ENCODE data around the gene ARRDC1.

ARRDC1 gene

GRCh38 chr9:137579259-137579604 lies 26.3 kb upstream of the ARRDC1 start:
- peaks cover 25% of the 10 kb centered on the region for H3K36me3 Mint-ChIP-seq (ENCODE audit: low read depth)
- peaks cover 21% of the 10 kb centered on the region for H3K4me1 Mint-ChIP-seq (ENCODE audit: low read depth)
- peak overlapping the region; percentile 85 for H3K4me3 Mint-ChIP-seq

DNA sequence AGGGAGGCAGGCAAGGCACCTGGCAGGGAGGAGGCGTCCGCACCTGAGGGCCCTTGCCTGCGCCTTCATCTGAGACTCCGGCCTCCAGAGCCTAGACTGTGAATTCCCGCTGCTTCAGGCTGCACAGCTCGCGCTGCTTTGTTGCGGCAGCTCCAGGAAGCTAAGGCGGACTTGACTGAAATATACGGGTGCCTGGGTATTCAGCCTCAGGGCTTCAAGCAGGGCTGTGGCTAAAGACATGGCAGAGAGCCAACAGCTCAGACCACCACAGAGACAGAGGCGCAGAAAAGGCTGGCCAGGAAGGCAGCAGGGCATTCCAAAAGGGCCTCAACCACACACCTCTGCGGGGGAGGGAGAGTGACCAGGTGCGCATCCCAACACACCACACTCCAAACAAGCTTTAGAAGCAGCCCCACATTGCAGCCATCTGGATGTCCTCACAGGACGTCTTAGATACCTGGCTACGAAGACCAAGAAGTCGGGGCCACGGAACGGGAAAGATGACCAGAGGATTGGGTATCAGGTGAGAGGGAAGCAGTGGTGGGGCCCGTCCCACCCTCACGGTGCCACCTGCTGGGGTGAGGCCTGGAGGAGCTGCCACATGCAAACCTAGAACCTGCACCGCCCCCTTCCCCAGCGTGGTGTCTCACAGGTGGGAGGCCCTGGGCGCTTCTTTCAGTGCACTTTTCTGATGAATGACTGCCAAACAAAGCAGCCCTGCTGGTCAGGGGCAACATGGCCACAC lies 25.1 kb upstream of the ARRDC1 start:
- Mint-ChIP-seq H3K36me3 (ENCODE audit: low read depth) (peaks cover 23% of the 10 kb centered on the region), H3K4me1 (ENCODE audit: low read depth) (peaks cover 20% of the 10 kb centered on the region), H3K9me3 (no peaks in the 10 kb centered on the region), H3K4me3 (no peak overlapping the region), H3K27me3 (ENCODE audit: low read depth) (no peaks in the 10 kb centered on the region), H3K27ac (no peak overlapping the region)
- DNase-seq (ENCODE audit: low spot score) = no peak

More at GRCh38 chr9:137579259-137579604, 26.3 kb upstream of the ARRDC1 start:
- no peaks in the 10 kb centered on the region for H3K9me3 Mint-ChIP-seq
- DNase-seq (ENCODE audit: low spot score) = no peak
- H3K27ac Mint-ChIP-seq = peak overlapping the region; percentile 57
- H3K27me3 Mint-ChIP-seq (ENCODE audit: low read depth) = no peaks in the 10 kb centered on the region

- H3K4me1 Mint-ChIP-seq (ENCODE audit: low read depth) = peaks cover 15% of the 10 kb centered on the region
- no peak overlapping the region for H3K4me3 Mint-ChIP-seq
- no peak overlapping the region for H3K27ac Mint-ChIP-seq
- H3K36me3 Mint-ChIP-seq (ENCODE audit: low read depth) = peaks cover 18% of the 10 kb centered on the region
- no peak for DNase-seq (ENCODE audit: low spot score)
- no peaks in the 10 kb centered on the region for H3K27me3 Mint-ChIP-seq (ENCODE audit: low read depth)
- no peaks in the 10 kb centered on the region for H3K9me3 Mint-ChIP-seq
Observed at GRCh38 chr9:137580954-137581322, 24.5 kb upstream of the ARRDC1 start.

DNA sequence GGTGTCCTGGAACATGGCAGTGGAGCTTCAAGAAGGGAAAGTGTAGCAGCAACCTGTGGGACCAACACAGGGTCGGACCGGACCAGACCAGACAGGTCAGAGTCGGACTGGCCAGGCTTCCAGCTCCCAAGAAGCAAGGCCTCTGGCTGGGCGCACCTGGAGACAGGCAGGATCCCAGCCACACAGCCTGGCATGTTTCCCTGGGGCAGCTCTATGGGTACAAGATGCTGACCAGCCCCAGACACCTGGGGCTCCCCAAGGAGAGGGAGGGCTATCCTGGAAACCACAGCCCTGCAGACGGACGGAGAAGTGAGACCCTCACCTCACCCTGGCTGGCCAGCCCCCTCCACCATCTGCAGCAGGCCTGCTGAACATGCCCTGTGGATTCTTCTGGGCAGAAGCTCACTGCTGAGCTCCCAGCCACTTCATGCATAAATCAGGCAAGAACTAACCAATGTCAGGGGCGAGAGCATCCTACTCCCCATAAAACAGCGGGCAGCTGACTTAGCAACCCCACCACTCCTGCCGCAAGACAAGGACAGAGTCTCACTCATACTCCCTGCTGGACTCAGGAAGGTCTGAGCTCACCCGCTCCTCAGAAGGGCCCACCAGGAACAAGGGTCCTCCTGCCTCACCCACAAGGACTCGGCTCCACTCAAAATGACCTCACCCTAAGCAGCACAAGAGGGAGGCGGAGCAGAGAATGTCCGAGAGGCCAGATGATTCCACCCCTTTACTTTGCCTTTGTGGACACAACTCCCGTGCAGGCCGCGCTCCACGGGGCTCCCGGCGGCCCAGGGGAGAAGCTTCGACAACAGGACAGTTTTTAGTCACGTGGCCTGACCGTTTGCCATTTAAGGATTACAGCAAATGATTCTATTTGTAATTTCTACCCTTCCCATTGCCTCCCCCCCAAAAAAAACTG lies 23.9 kb upstream of the ARRDC1 start:
- Mint-ChIP-seq H3K4me3 (no peak overlapping the region), H3K4me1 (ENCODE audit: low read depth) (peaks cover 9% of the 10 kb centered on the region), H3K27me3 (ENCODE audit: low read depth) (no peaks in the 10 kb centered on the region), H3K27ac (no peak overlapping the region), H3K9me3 (no peaks in the 10 kb centered on the region), H3K36me3 (ENCODE audit: low read depth) (peaks cover 20% of the 10 kb centered on the region)
- no peak for DNase-seq (ENCODE audit: low spot score)

DNA sequence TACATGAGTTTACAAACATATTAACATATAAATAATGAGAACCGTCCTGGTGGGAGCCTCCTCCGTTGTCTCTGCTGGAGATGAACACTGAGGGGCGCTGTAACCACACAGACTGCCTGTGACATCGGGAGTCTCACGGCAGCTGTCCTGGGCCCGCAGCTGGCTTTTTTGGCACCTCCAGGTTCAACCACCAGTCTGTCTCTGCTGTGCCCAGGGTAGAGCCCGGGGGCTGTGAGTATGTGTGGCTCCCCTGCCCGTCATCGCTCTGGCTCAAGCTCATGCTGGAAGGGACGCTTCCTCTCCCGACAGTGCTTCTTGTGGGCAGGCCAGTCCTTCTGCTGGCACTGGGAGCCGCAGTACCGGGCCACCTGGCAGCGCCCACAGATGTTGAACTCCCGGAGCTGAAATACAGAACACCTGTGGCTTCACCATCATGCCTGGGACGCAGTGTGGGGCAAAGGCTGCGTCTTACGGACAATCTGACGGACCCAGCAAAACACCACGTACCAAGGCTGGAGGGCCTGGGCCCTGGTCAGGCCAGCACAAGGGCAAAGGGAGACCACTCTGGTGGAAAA lies 23.1 kb upstream of the ARRDC1 start:
- DNase-seq (ENCODE audit: low spot score) = no peak
- Mint-ChIP-seq H3K4me3 (no peak overlapping the region), H3K27me3 (ENCODE audit: low read depth) (no peaks in the 10 kb centered on the region), H3K4me1 (ENCODE audit: low read depth) (peaks cover 5% of the 10 kb centered on the region), H3K9me3 (no peaks in the 10 kb centered on the region), H3K36me3 (ENCODE audit: low read depth) (peaks cover 21% of the 10 kb centered on the region), H3K27ac (no peak overlapping the region)

DNA sequence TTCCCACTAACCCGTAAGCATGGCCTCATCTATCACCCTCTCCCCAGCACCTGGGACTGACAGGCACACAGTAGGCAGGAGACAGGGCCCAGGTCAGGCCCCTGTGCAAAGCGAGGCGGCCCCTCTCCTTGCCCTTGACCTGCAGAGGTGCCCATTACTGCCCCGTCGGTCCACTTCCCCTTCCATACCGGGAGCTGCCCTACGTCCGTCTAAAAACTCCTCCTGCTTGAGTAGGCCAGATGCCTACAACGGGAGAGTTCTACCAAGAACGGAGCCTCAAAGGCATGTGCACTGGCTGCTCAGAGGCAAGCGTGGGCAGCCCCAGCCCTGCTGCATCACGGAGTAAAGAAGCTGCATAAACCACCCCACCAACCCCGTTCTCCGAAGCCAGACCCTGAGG lies 22.1 kb upstream of the ARRDC1 start:
- peaks cover 5% of the 10 kb centered on the region for H3K4me1 Mint-ChIP-seq (ENCODE audit: low read depth)
- no peaks in the 10 kb centered on the region for H3K27me3 Mint-ChIP-seq (ENCODE audit: low read depth)
- DNase-seq (ENCODE audit: low spot score) = no peak
- H3K27ac Mint-ChIP-seq = no peak overlapping the region
- H3K9me3 Mint-ChIP-seq = no peaks in the 10 kb centered on the region
- no peak overlapping the region for H3K4me3 Mint-ChIP-seq
- H3K36me3 Mint-ChIP-seq (ENCODE audit: low read depth) = peaks cover 26% of the 10 kb centered on the region

DNA sequence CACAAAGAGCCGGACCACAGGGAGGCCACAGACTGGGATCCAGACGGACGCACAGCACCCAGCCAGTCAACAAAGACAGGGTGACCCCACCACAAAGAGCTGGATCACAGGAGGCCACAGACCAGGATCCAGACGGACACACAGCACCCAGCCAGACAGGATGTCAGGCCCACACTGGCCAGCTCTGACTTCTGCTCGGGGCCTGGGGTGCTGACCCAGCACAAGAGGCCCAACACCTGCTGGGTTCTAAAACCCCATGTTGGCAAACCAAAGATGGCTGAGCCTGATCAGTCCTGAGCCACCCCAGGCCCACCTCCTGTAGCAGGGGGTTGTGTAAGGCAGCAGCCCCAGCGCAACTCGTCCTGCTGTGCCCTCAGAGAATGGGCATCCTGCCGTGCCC lies 21.5 kb upstream of the ARRDC1 start:
- no peaks in the 10 kb centered on the region for H3K9me3 Mint-ChIP-seq
- H3K4me3 Mint-ChIP-seq = no peak overlapping the region
- no peak overlapping the region for H3K27ac Mint-ChIP-seq
- DNase-seq (ENCODE audit: low spot score) = no peak
- H3K36me3 Mint-ChIP-seq (ENCODE audit: low read depth) = peaks cover 26% of the 10 kb centered on the region
- no peaks in the 10 kb centered on the region for H3K27me3 Mint-ChIP-seq (ENCODE audit: low read depth)
- peaks cover 11% of the 10 kb centered on the region for H3K4me1 Mint-ChIP-seq (ENCODE audit: low read depth)

DNA sequence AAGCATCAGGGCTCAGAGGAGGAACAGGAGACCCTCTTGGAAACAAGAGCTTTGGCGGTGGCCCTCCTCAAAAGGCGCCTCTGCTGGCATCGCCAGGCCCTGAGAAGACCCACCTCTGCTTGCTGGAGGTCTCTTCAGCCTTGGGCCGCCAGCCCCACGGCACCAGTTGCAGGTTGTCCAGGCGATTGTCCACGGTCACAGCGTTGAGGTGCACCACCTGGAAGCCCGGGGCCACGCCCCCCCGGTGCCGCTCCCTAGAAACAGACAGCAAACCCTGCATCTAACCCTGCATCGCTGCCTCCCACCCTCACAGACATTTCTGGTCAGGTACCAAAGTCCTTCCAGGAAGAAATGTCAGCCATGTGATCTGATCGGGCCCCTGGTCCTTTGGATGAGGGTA lies 18.6 kb upstream of the ARRDC1 start:
- Mint-ChIP-seq H3K27me3 (ENCODE audit: low read depth) (no peaks in the 10 kb centered on the region), H3K4me1 (ENCODE audit: low read depth) (peaks cover 18% of the 10 kb centered on the region), H3K9me3 (no peaks in the 10 kb centered on the region), H3K4me3 (no peak overlapping the region), H3K27ac (no peak overlapping the region), H3K36me3 (ENCODE audit: low read depth) (peaks cover 23% of the 10 kb centered on the region)
- no peak for DNase-seq (ENCODE audit: low spot score)

DNA sequence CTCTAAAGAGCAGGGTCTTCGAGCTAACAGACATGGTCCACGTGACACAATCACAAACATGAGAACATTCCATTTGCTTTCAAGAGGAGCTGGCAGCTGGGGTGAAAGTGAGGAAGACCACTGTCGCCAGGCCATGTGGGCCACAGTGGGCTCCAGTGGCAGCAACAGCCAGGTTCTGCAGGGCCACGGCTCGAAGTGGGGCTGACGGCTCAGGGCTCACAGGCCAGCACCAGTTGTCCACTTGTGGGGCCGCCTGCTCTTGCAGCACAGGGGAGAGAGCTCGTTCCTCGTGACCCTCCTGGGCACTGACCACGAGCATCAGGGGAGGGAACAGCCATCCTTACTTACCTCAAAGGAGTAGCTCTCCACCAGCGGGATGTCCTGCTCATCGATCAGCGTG lies 17.2 kb upstream of the ARRDC1 start:
- Mint-ChIP-seq H3K36me3 (ENCODE audit: low read depth) (peaks cover 19% of the 10 kb centered on the region), H3K27me3 (ENCODE audit: low read depth) (no peaks in the 10 kb centered on the region), H3K4me3 (peak overlapping the region; percentile 66), H3K9me3 (no peaks in the 10 kb centered on the region), H3K27ac (no peak overlapping the region), H3K4me1 (ENCODE audit: low read depth) (peaks cover 18% of the 10 kb centered on the region)
- no peak for DNase-seq (ENCODE audit: low spot score)

- Mint-ChIP-seq H3K4me1 (ENCODE audit: low read depth) (peaks cover 18% of the 10 kb centered on the region), H3K4me3 (peak overlapping the region; percentile 42), H3K27ac (no peak overlapping the region), H3K9me3 (no peaks in the 10 kb centered on the region), H3K36me3 (ENCODE audit: low read depth) (peaks cover 19% of the 10 kb centered on the region), H3K27me3 (ENCODE audit: low read depth) (no peaks in the 10 kb centered on the region)
- DNase-seq (ENCODE audit: low spot score) = no peak
Observed at GRCh38 chr9:137588891-137589290, 16.6 kb upstream of the ARRDC1 start.

DNA sequence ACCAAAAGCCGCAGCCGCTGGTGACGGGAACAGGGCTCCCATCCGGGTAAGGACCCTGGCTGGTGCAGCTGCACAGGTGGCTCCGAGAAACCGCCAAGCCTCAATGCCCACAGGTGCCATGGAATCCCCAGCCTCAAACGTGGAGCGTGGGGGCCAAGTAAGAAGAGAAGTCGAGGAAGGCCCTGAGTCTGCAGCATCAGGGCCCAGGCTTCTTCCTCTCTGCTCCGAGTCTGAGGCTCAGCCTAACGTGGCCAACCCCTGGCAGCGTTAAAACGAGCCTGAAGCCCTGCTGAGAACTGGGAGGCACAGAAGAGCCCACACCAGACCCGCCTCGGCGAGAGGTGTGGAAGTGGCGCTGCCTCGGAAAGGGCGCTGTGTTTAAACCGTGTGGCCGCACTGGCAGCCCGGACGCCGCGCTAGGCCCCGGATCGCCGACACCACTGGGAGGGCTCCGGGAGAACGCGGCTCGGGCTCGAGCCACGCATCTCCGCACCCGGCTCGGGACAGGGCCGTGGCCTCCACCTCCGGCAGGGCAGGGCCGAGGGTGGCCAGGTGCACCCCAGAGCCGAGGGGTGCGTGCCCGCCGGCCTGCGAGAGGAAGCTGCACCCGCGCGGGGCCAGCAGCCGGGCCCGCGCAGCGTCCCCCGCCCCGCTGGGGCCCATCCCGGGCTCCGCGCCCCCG lies 15.9 kb upstream of the ARRDC1 start:
- Mint-ChIP-seq H3K4me3 (peak overlapping the region; percentile 87), H3K27ac (peak overlapping the region; percentile 62), H3K9me3 (no peaks in the 10 kb centered on the region), H3K27me3 (ENCODE audit: low read depth) (no peaks in the 10 kb centered on the region), H3K4me1 (ENCODE audit: low read depth) (peaks cover 18% of the 10 kb centered on the region), H3K36me3 (ENCODE audit: low read depth) (peaks cover 19% of the 10 kb centered on the region)
- DNase-seq (ENCODE audit: low spot score) = no peak

GRCh38 chr9:137590123-137590468 lies 15.4 kb upstream of the ARRDC1 start:
- no peak overlapping the region for H3K4me3 Mint-ChIP-seq
- peaks cover 18% of the 10 kb centered on the region for H3K4me1 Mint-ChIP-seq (ENCODE audit: low read depth)

DNA sequence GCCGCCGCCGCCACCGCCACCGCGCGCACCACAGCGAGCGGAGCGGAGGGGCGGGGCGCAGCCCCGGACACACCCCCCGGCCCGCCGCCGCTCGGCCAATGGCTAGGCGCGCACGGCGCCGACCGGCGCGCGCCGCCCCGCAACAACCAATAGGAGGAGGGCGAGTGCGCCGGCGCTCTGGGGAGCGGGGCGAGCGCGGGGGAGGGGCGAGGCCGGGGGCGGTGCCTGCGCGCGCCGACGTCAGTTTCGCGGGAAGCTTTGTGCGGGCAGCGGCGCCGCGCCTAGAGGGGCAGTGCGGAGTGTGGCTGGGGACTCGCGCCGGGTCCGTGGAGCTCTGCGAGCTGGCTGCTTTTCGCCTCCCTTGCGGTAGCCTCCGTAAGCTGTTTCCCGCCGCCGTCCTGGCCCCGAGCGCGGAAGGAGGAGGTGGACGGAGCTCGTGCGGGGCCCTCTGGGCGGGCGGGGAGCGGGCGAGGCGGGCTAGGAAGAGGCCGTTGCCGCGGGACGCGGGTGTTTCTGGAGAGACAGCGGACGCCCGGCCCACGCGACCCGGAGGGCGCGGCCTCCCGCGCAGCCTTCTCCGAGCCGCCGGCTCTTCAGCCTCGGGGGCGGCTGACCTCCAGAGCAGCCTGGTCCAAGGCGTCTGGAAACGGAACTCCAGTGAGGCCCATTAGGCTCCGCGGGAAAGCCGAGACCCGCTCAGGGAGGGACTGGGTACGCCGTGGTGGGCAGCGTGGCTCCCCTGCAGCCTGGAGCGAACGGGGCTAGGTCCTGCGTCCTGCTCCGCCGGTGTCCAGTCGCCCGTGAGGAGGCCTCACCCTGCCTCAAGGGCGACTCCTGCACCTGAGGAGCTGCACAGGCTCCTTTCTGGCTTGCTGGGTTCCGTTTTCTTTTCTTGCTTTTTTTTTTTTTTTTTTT lies 14.8 kb upstream of the ARRDC1 start, which contains the start of gene ZMYND19:
Gene ZMYND19 (minus strand): TSS at position 44 of the 915 bp plus-strand sequence. CDS start 249 bp downstream, outside the sequence.
- Mint-ChIP-seq H3K9me3 (no peaks in the 10 kb centered on the region), H3K4me3 (peak within 1 kb of the TSS; percentile 96), H3K4me1 (ENCODE audit: low read depth) (peaks cover 18% of the 10 kb centered on the region), H3K36me3 (ENCODE audit: low read depth) (peaks cover 19% of the 10 kb centered on the region), H3K27me3 (ENCODE audit: low read depth) (no peaks in the 10 kb centered on the region), H3K27ac (peak within 1 kb of the TSS; percentile 97)
- DNase-seq (ENCODE audit: low spot score) = peak; percentile 90

More at GRCh38 chr9:137590123-137590468, 15.4 kb upstream of the ARRDC1 start:
- no peak for DNase-seq (ENCODE audit: low spot score)
- Mint-ChIP-seq H3K9me3 (no peaks in the 10 kb centered on the region), H3K27ac (no peak overlapping the region), H3K27me3 (ENCODE audit: low read depth) (no peaks in the 10 kb centered on the region), H3K36me3 (ENCODE audit: low read depth) (peaks cover 19% of the 10 kb centered on the region)

Data from T-helper 2 cell treated with Interferon-gamma antibody and Interleukin-4, amounts not matched to agents 5 μg/mL and 100 μg/mL, for 36 hours (primary cell).